GM12878 (cell line): ENCODE measurements around the gene NOCT. TPM values are rescaled to one million over a fixed set of nuclear protein-coding genes. Genes with fewer than 3 reads are reported as not detected.

Source experiments
- ATAC-seq: fragments of 200-7000 bp; cut with Tn5 transposase; 3 replicates; pipeline ENCODE4 v1.9.1; 2020; ENCODE audit warnings: mild to moderate bottlenecking, moderate library complexity
- BruUV-seq: library from RNA; stranded (reverse); fragments of 400-500 nt; replicated peaks from 2 replicates; lab custom pipeline; 2021; lab: Mats Ljungman, UMichigan
- CTCF ChIA-PET: fragments of 300-600 bp; sonication (Branson Sonifier 250); formaldehyde crosslinking; extraction: SDS; loops from one replicate; lab custom pipeline; 2021; ENCODE audit warnings: inconsistent platforms; lab: Yijun Ruan, JAX
- POLR2A ChIA-PET: fragments of 350-600 bp; formaldehyde crosslinking; extraction: SDS; loops from one replicate; lab custom pipeline; 2021; ENCODE audit warnings: inconsistent platforms; lab: Charles Lee
- RAD21 ChIA-PET: fragments of 300-600 bp; sonication (Branson Sonifier 250); formaldehyde crosslinking; loops from one replicate; lab custom pipeline; 2023; ENCODE audit warnings: antibody characterized with exemption; ENCODE audit not compliant: unreplicated experiment; lab: Charles Lee
- SMC1A ChIA-PET: fragments of 300-600 bp; sonication (Branson Sonifier 250); formaldehyde crosslinking; loops from one replicate; lab custom pipeline; 2023; ENCODE audit not compliant: unreplicated experiment, uncharacterized antibody; lab: Charles Lee
- DNase-seq: peaks from one replicate; pipeline ENCODE4 v3.0.0-alpha.2; 2011; ENCODE audit warnings: low read depth, low spot score
- FAIRE-seq: peaks from 3 replicates; lab custom pipeline; 2011; peaks lifted over from hg19 to GRCh38; lab: Jason Lieb, UNC
- H2AFZ ChIP-seq: 2 replicates; pipeline ENCODE4 v1.6.0; 2011; ENCODE audit warnings: low read depth, low read length, control low read depth; ENCODE audit not compliant: control insufficient read depth
- H3K27ac ChIP-seq: 2 replicates; pipeline ENCODE4 v1.5.1; 2011; ENCODE audit warnings: control low read depth; ENCODE audit not compliant: control insufficient read depth, insufficient read depth
- H3K27me3 ChIP-seq, 2 experiments: replicated peaks in 1 of 2; 2 replicates each; pipeline versions ENCODE4 v1.6.0 to v1.6.1; 2011; ENCODE audit warnings: low read length in 1 of 2; ENCODE audit not compliant: control insufficient read depth in 2 of 2, insufficient read depth in 2 of 2
- H3K36me3 ChIP-seq, 2 experiments: 2 replicates each; pipeline ENCODE4 v1.5.1; 2011; ENCODE audit warnings: low read length in 1 of 2; ENCODE audit not compliant: control insufficient read depth in 2 of 2, insufficient read depth in 2 of 2
- H3K4me1 ChIP-seq: 2 replicates; pipeline ENCODE4 v1.6.1; 2011; ENCODE audit warnings: mild to moderate bottlenecking, low read length, moderate library complexity, mixed read lengths; ENCODE audit not compliant: control insufficient read depth, insufficient read depth
- H3K4me2 ChIP-seq: 2 replicates; pipeline ENCODE4 v1.6.0; 2011; ENCODE audit warnings: control low read depth; ENCODE audit not compliant: control insufficient read depth, insufficient read depth
- H3K4me3 ChIP-seq: fragments of 200-600 bp; sonication (generic); 2 replicates; pipeline ENCODE4 v1.5.1; 2016
- H3K79me2 ChIP-seq: 2 replicates; pipeline ENCODE4 v1.6.0; 2011; ENCODE audit warnings: low read length; ENCODE audit not compliant: control insufficient read depth, insufficient read depth
- H3K9ac ChIP-seq: 2 replicates; pipeline ENCODE4 v1.8.0; 2011; ENCODE audit warnings: low read length, control low read depth, mixed read lengths; ENCODE audit not compliant: control insufficient read depth, insufficient read depth
- H3K9me3 ChIP-seq: replicated peaks from 3 replicates; pipeline ENCODE4 v1.5.1; 2011; ENCODE audit warnings: mild to moderate bottlenecking, low read length; ENCODE audit not compliant: control insufficient read depth, insufficient read depth
- H4K20me1 ChIP-seq: 2 replicates; pipeline ENCODE4 v1.6.0; 2011; ENCODE audit not compliant: control insufficient read depth, insufficient read depth
- CBX3 ChIP-seq: fragments of 200-600 bp; sonication (generic); IDR thresholded peaks from 2 replicates; pipeline ENCODE4 v1.6.1; 2016; ENCODE audit warnings: low read depth, borderline replicate concordance
- DPF2 ChIP-seq: fragments of 450-650 bp; IDR thresholded peaks from 2 replicates; pipeline ENCODE4 v1.6.1; 2017; ENCODE audit warnings: mild to moderate bottlenecking
- JUND ChIP-seq: IDR thresholded peaks from 2 replicates; pipeline ENCODE4 v1.6.1; 2012; ENCODE audit warnings: low read depth, mild to moderate bottlenecking, low read length, improper control_type of control experiment, moderate library complexity
- MXI1 ChIP-seq: fragments of 150-350 bp; IDR thresholded peaks from 2 replicates; pipeline ENCODE4 v1.6.1; 2011; ENCODE audit warnings: low read depth, mild to moderate bottlenecking, inconsistent platforms, low read length, improper control_type of control experiment
- NFIC ChIP-seq: IDR thresholded peaks from 2 replicates; pipeline ENCODE4 v1.6.1; 2012; ENCODE audit warnings: low read depth, mild to moderate bottlenecking, inconsistent platforms, low read length, moderate library complexity
- NFYA ChIP-seq: IDR thresholded peaks from 2 replicates; pipeline ENCODE4 v1.6.1; 2011; ENCODE audit warnings: low read depth, mild to moderate bottlenecking, low read length, improper control_type of control experiment, borderline replicate concordance
- NR2F1 ChIP-seq: fragments of 450-650 bp; conservative IDR thresholded peaks from 2 replicates; pipeline ENCODE4 v1.6.1; 2017; ENCODE audit warnings: mild to moderate bottlenecking
- POU2F2 ChIP-seq: IDR thresholded peaks from 3 replicates; pipeline ENCODE4 v1.6.1; 2011; ENCODE audit warnings: low read depth, mild to moderate bottlenecking, low read length, borderline replicate concordance
- RAD21 ChIP-seq: IDR thresholded peaks from 2 replicates; pipeline ENCODE4 v1.6.1; 2011; ENCODE audit warnings: mild to moderate bottlenecking, low read depth, low read length, moderate library complexity; ENCODE audit not compliant: insufficient read depth
- RELA ChIP-seq: fragments of 450-650 bp; IDR thresholded peaks from 2 replicates; pipeline ENCODE4 v1.8.0; 2014; ENCODE audit warnings: borderline replicate concordance; ENCODE audit not compliant: partially characterized antibody
- SKIL ChIP-seq: fragments of 450-650 bp; IDR thresholded peaks from 2 replicates; pipeline ENCODE4 v1.6.1; 2017; ENCODE audit warnings: mild to moderate bottlenecking, low read depth, inconsistent platforms; ENCODE audit not compliant: poor library complexity, severe bottlenecking
- SP1 ChIP-seq: IDR thresholded peaks from one replicate; pipeline ENCODE4 v1.6.1; 2011; ENCODE audit warnings: low read depth, low read length
- TAF1 ChIP-seq: IDR thresholded peaks from 2 replicates; pipeline ENCODE4 v1.6.1; 2011; ENCODE audit warnings: mild to moderate bottlenecking, low read depth, low read length, borderline replicate concordance
- TCF3 ChIP-seq: IDR thresholded peaks from 2 replicates; pipeline ENCODE4 v1.6.1; 2012; ENCODE audit warnings: low read depth, mild to moderate bottlenecking, low read length, borderline replicate concordance; ENCODE audit not compliant: insufficient read depth
- WRNIP1 ChIP-seq: IDR thresholded peaks from 2 replicates; pipeline ENCODE4 v1.6.1; 2011; ENCODE audit warnings: low read depth, low read length, improper control_type of control experiment, borderline replicate concordance
- ZBED1 ChIP-seq: IDR thresholded peaks from 2 replicates; pipeline ENCODE4 v1.6.1; 2016; ENCODE audit warnings: borderline replicate concordance
- ZSCAN29 ChIP-seq: fragments of 450-650 bp; IDR thresholded peaks from 2 replicates; pipeline ENCODE4 v1.6.1; 2017; ENCODE audit warnings: mild to moderate bottlenecking, moderate library complexity
- WGBS: methylation state at CpG from one replicate; pipeline ENCODE4 v1.1.6; 2016; ENCODE audit warnings: low lambda C conversion rate; ENCODE audit not compliant: insufficient replicate concordance, insufficient coverage; ENCODE audit errors: missing lambda C conversion rate; 5-methylcytosine and 5-hydroxymethylcytosine counted together
- in situ Hi-C: fragments of 300-500 bp; cut with MboI; formaldehyde crosslinking; loops from 9 replicates; pipeline ENCODE4 v1.14.3; 2018; ENCODE audit warnings: mixed read lengths
- intact Hi-C: fragments of 100-400 bp; cut with micrococcal nuclease; formaldehyde crosslinking; loops from one replicate; pipeline ENCODE4 v1.14.2; 2022; ENCODE audit not compliant: unreplicated experiment
- polyA plus RNA-seq, 11 experiments: library from polyadenylated mRNA; depleted of rRNA in 4 of 11; unstranded in 6 of 11; stranded (reverse) in 5 of 11; fragments of >200 nt; fragmentation: Nextera tagmentation in 4 of 11; fragmentation: Illumina TruSeq in 1 of 11; extraction: Ambion mirVana in 4 of 11; extraction: Trizol in 1 of 11; gene quantifications; 1 replicate in 1 of 11; 2 replicates in 10 of 11; pipeline versions ENCODE4 v1.2.1 to v1.2.3, GENCODE V29; 2011 to 2016; ENCODE audit warnings: inconsistent platforms in 2 of 11, missing spikeins in 2 of 11, low read depth in 1 of 11
- total RNA-seq, 4 experiments: library from RNA; depleted of rRNA in 3 of 4; stranded (reverse); fragments of >200 nt in 3 of 4; fragmentation: Illumina TruSeq in 1 of 4; extraction: Trizol in 1 of 4; gene quantifications; 2 replicates each; pipeline versions ENCODE4 v1.2.1 to v1.2.3, GENCODE V29; 2013 to 2021
- TF ChIP-seq, protein P1 (sequence below): fragments of 450-650 bp; IDR thresholded peaks from 2 replicates; pipeline ENCODE4 v1.6.1; 2016; ENCODE audit warnings: mild to moderate bottlenecking

NOCT gene
- total and polyA plus RNA-seq, 10 of the 15 experiments (the other 5 are each of a cell fraction or from before 2014, with no cell fraction given), result 1.4 to 17.6 (median 8.1) TPM

DNA sequence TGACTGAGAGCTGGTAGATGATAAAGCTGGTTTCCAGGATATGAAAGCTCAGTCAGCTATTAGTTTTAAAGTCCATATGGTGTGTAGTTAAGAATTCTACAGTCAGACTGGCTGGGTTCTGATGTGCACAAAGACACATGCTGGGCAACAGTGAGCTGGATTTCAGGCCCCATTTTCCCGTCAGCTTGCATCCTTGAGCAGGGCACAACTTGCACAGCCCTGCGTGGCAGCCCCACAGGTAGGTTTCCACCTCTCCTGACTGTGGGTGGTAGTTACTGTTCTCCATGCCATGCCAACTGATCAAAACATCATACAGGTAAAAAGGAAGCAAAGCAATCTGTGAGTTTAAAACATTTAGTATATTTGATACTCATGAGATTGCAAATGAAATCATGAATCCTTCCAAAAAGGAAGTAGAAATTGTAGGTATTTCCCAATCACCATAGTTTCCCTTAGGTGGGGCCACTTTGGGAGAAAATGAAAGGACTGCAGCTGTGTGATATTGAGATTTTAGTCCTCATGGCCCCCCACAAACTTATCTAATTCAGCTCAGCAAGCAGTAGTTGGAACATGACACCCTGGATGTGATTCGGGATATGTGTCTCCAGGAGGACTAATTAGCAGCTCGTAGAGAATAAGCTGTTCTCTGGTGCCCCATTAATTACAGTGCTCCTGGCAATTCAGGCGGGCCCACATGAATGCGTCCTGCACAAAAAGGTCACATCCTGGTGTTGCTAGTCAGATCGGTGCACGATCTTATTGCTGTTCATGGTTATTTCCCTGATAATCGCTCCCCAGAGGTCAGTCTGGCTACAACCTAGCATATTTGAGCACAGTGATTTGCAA, 42.4 kb upstream of the NOCT start:
- H3K4me2 ChIP-seq, result no peak overlapping the region
- SMC1A ChIA-PET, result interaction anchor here (1.7 kb wide), 1 partner anchor 19 kb away, joined by 4 read pairs; no protein-coding TSS in a partner anchor
- ATAC-seq (no peak), FAIRE-seq (no peak), DNase-seq (no peak)
- intact Hi-C loops (no loop called here), in situ Hi-C loops (no loop called here)
- H3K4me3 ChIP-seq, result no peak overlapping the region
- RAD21 ChIA-PET, result no interaction called here
- 65% methylated on average over 9 of the region's 9 CpGs for WGBS
- TF ChIP-seq ZSCAN29, result no peak
- no peak for TF ChIP-seq ZBED1
- no peak for TF ChIP-seq NR2F1
- TF ChIP-seq TAF1, result no peak
- no peak for TF ChIP-seq SKIL
- no peak for TF ChIP-seq CBX3
- no peak for TF ChIP-seq NFYA
- no peak for TF ChIP-seq DPF2
- TF ChIP-seq JUND, result no peak
- TF ChIP-seq NFIC, result no peak
- TF ChIP-seq TCF3, result no peak
- TF ChIP-seq MXI1, result no peak
- TF ChIP-seq WRNIP1, result no peak
- no peak for TF ChIP-seq RELA
- no peak for TF ChIP-seq POU2F2
- TF ChIP-seq, protein P1, sequence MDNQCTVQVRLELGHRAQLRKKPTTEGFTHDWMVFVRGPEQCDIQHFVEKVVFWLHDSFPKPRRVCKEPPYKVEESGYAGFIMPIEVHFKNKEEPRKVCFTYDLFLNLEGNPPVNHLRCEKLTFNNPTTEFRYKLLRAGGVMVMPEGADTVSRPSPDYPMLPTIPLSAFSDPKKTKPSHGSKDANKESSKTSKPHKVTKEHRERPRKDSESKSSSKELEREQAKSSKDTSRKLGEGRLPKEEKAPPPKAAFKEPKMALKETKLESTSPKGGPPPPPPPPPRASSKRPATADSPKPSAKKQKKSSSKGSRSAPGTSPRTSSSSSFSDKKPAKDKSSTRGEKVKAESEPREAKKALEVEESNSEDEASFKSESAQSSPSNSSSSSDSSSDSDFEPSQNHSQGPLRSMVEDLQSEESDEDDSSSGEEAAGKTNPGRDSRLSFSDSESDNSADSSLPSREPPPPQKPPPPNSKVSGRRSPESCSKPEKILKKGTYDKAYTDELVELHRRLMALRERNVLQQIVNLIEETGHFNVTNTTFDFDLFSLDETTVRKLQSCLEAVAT, result no peak
- no peak for TF ChIP-seq RAD21
- TF ChIP-seq SP1, result no peak
- POLR2A ChIA-PET, result interaction anchor here (1.2 kb wide), 1 partner anchor 41 kb away, joined by 5 read pairs; no protein-coding TSS in a partner anchor
- peaks cover 5% of the 10 kb centered on the region; the same call in 1 of the 2 replicates for H3K4me1 ChIP-seq
- CTCF ChIA-PET, result interaction anchor here (0.8 to 0.9 kb wide), 2 partner anchors 57 to 102 kb away, joined by 3 read pairs; no protein-coding TSS in a partner anchor
- H4K20me1 ChIP-seq, result no peaks in the 10 kb centered on the region
- H3K27me3 ChIP-seq, result no peaks in the 10 kb centered on the region
- H3K27ac ChIP-seq, result no peak overlapping the region
- no peaks in the 10 kb centered on the region for H3K9me3 ChIP-seq
- H3K9ac ChIP-seq, result no peak overlapping the region
- H3K36me3 ChIP-seq, result no peaks in the 10 kb centered on the region
- H3K79me2 ChIP-seq, result no peaks in the 10 kb centered on the region
- no peak overlapping the region for H2AFZ ChIP-seq
- BruUV-seq, result no TSS peak
